Hepatocyte (in vitro differentiated cells): ENCODE results near the gene ADGRD1. TPM values are rescaled to one million over a fixed set of nuclear protein-coding genes. Genes with fewer than 3 reads are reported as not detected.

Experiments
- DNase-seq: peaks from one replicate; pipeline ENCODE4 v3.0.0-alpha.2; 2016; ENCODE audit warnings: low spot score
- H2AFZ ChIP-seq: fragments of 200-600 bp; sonication (generic); 2 replicates; pipeline ENCODE4 v1.6.0; 2016; ENCODE audit warnings: antibody characterized with exemption, mild to moderate bottlenecking
- H3K27ac ChIP-seq: fragments of 200-600 bp; sonication (generic); 2 replicates; pipeline ENCODE4 v1.5.1; 2016; ENCODE audit warnings: mild to moderate bottlenecking
- H3K27me3 ChIP-seq: fragments of 200-600 bp; sonication (generic); 2 replicates; pipeline ENCODE4 v1.6.1; 2016
- H3K36me3 ChIP-seq: fragments of 200-600 bp; sonication (generic); replicated peaks from 2 replicates; pipeline ENCODE4 v1.5.1; 2016; ENCODE audit warnings: low read depth; ENCODE audit not compliant: insufficient read depth
- H3K4me1 ChIP-seq: fragments of 200-600 bp; sonication (generic); 2 replicates; pipeline ENCODE4 v1.5.1; 2016; ENCODE audit warnings: mild to moderate bottlenecking, moderate library complexity; ENCODE audit not compliant: insufficient read depth
- H3K4me2 ChIP-seq: fragments of 200-600 bp; sonication (generic); 2 replicates; pipeline ENCODE4 v1.6.0; 2016
- H3K4me3 ChIP-seq: fragments of 200-600 bp; sonication (generic); 2 replicates; pipeline ENCODE4 v1.5.1; 2016; ENCODE audit warnings: mild to moderate bottlenecking
- H3K79me2 ChIP-seq: fragments of 200-600 bp; sonication (generic); 2 replicates; pipeline ENCODE4 v1.6.0; 2017; ENCODE audit warnings: mild to moderate bottlenecking
- H3K9me2 ChIP-seq: fragments of 200-600 bp; sonication (generic); replicated peaks from 2 replicates; pipeline ENCODE4 v1.6.0; 2017; ENCODE audit warnings: mild to moderate bottlenecking; ENCODE audit not compliant: insufficient read depth
- H3K9me3 ChIP-seq: fragments of 200-600 bp; sonication (generic); 2 replicates; pipeline ENCODE4 v1.5.1; 2016; ENCODE audit warnings: low read depth, mild to moderate bottlenecking
- H4K20me1 ChIP-seq: fragments of 200-600 bp; sonication (generic); 2 replicates; pipeline ENCODE4 v1.6.0; 2016; ENCODE audit warnings: mild to moderate bottlenecking; ENCODE audit not compliant: insufficient read depth, poor library complexity, severe bottlenecking
- EZH2 ChIP-seq: fragments of 200-600 bp; sonication (generic); IDR thresholded peaks from 2 replicates; pipeline ENCODE4 v1.6.1; 2016; ENCODE audit warnings: antibody characterized with exemption, mild to moderate bottlenecking, borderline replicate concordance
- EZH2phosphoT487 ChIP-seq: fragments of 200-600 bp; sonication (generic); IDR thresholded peaks from one replicate; pipeline ENCODE4 v1.6.1; 2018; ENCODE audit warnings: antibody characterized with exemption, mild to moderate bottlenecking, low read depth, moderate library complexity; ENCODE audit not compliant: unreplicated experiment, severe bottlenecking
- WGBS: methylation state at CpG from one replicate; pipeline ENCODE4 v1.1.6; 2016; ENCODE audit warnings: low lambda C conversion rate; ENCODE audit errors: missing lambda C conversion rate; 5-methylcytosine and 5-hydroxymethylcytosine counted together
- polyA plus RNA-seq: library from polyadenylated mRNA; unstranded; fragments of >200 nt; fragmentation: Nextera tagmentation; extraction: Ambion mirVana; gene quantifications from 2 replicates; pipeline ENCODE4 v1.2.1, GENCODE V29; 2016
- total RNA-seq: library from RNA; depleted of rRNA; stranded (reverse); fragments of >200 nt; gene quantifications from 2 replicates; pipeline ENCODE4 v1.2.3, GENCODE V29; 2014
- TF ChIP-seq, protein P1 (sequence below): fragments of 200-600 bp; sonication (generic); IDR thresholded peaks from 2 replicates; pipeline ENCODE4 v1.5.1; 2016; ENCODE audit warnings: antibody characterized with exemption, mild to moderate bottlenecking; ENCODE audit not compliant: poor library complexity

ADGRD1 gene
- total and polyA plus RNA-seq, 2 experiments from 2014 or later, result 18.1 to 18.5 TPM

DNA sequence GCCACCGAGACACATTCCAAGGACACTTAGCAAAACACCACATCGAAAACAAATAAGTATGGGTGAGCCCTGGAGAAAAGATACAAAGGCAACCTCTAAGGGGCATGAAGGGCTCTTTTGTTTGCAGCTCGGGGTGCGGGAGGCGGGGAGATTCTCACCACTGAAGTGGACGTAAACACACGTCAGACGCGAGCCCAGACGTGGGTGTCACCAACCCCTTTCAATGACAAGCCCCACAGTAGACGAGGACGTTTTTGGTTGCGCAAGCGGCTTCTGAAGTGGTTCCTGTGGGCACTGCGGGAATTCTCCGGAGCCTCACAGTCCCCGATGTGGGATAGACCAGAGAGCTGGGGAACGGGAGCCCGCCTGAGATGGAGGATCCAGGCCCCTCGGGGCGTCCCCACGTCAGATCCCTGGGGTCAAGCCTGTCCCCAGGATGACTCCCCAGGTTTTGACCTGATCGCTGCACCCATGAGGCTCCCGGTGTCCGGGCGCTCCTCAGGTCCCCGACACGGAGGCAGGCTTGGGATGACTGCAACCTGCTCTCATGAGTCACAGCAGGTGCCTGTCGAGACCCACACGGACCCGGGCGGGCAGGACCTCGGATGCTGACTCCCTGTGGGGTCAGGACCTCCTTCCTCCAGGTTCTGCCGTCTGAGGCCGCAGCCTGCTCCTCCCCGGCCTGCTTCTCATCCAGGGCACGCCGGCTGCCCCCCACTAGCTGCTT is 20.3 kb upstream of the ADGRD1 start:
- TF ChIP-seq EZH2phosphoT487, result no peak
- TF ChIP-seq EZH2, result no peak
- TF ChIP-seq, protein P1, sequence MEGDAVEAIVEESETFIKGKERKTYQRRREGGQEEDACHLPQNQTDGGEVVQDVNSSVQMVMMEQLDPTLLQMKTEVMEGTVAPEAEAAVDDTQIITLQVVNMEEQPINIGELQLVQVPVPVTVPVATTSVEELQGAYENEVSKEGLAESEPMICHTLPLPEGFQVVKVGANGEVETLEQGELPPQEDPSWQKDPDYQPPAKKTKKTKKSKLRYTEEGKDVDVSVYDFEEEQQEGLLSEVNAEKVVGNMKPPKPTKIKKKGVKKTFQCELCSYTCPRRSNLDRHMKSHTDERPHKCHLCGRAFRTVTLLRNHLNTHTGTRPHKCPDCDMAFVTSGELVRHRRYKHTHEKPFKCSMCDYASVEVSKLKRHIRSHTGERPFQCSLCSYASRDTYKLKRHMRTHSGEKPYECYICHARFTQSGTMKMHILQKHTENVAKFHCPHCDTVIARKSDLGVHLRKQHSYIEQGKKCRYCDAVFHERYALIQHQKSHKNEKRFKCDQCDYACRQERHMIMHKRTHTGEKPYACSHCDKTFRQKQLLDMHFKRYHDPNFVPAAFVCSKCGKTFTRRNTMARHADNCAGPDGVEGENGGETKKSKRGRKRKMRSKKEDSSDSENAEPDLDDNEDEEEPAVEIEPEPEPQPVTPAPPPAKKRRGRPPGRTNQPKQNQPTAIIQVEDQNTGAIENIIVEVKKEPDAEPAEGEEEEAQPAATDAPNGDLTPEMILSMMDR, result no peak
- no peaks in the 10 kb centered on the region for H3K9me2 ChIP-seq
- H3K4me1 ChIP-seq, result no peaks in the 10 kb centered on the region
- no peak for DNase-seq
- no peaks in the 10 kb centered on the region for H3K79me2 ChIP-seq
- WGBS, result 90% methylated on average over 35 of the region's 38 CpGs
- H3K27me3 ChIP-seq, result peaks cover 5% of the 10 kb centered on the region
- H4K20me1 ChIP-seq, result no peaks in the 10 kb centered on the region
- H3K4me3 ChIP-seq, result no peak overlapping the region
- no peak overlapping the region for H3K27ac ChIP-seq
- H3K36me3 ChIP-seq, result no peaks in the 10 kb centered on the region
- no peak overlapping the region for H3K4me2 ChIP-seq
- H2AFZ ChIP-seq, result no peak overlapping the region
- no peaks in the 10 kb centered on the region for H3K9me3 ChIP-seq

DNA sequence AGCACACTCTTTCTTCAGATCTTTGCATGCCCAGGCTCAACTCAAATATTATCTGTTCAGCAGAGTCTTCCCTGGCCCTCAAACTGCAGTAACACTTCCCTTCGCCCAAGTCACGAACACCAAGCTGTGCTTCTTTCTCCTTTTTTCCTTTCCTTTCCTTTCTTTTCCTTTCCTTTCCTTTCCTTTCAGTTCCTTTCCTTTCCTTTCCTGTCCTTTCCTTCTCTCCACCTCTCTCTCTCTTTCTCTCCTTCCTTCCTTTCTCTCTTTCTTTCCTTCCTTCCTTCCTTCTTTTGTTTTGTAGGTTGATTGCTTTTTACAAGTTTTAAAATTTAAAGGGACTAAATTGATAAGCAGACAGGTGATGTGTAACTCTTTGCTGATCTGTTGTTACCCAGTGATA is 19.0 kb upstream of the ADGRD1 start:
- Histone ChIP-seq H2AFZ (no peak overlapping the region), H3K4me1 (no peaks in the 10 kb centered on the region), H3K27ac (no peak overlapping the region), H3K4me2 (no peak overlapping the region), H3K79me2 (no peaks in the 10 kb centered on the region), H3K36me3 (no peaks in the 10 kb centered on the region), H4K20me1 (no peaks in the 10 kb centered on the region), H3K4me3 (no peak overlapping the region), H3K27me3 (peaks cover 5% of the 10 kb centered on the region), H3K9me2 (no peaks in the 10 kb centered on the region), H3K9me3 (no peaks in the 10 kb centered on the region)
- DNase-seq, result no peak
- TF ChIP-seq EZH2phosphoT487 (no peak), EZH2 (no peak)
- TF ChIP-seq, protein P1, result no peak
- WGBS, result 94% methylated on average over 2 of the region's 2 CpGs

DNA sequence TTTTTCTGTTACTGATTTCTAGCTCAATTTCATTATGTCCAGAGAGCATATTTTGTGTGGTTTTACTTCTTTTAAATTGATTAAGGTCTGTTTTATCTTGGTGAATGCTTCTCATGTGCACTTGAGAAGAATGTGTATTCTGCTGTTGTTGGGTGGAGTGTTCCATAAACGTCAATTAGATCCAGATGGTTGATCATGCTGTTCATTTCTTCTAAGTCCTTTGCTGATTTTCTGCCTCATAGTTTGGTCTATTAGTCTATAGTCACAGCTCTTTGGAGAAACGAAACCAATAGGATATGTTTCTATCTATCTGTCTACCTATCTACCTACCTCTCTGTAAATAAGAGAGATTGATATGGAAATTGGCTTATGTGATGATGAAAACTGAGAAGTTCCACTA is 17.1 kb upstream of the ADGRD1 start:
- Histone ChIP-seq H3K4me2 (no peak overlapping the region), H4K20me1 (no peaks in the 10 kb centered on the region), H3K79me2 (no peaks in the 10 kb centered on the region), H3K4me3 (no peak overlapping the region), H3K27ac (no peak overlapping the region), H2AFZ (no peak overlapping the region), H3K9me3 (no peaks in the 10 kb centered on the region), H3K36me3 (no peaks in the 10 kb centered on the region), H3K9me2 (no peaks in the 10 kb centered on the region), H3K4me1 (no peaks in the 10 kb centered on the region), H3K27me3 (peaks cover 5% of the 10 kb centered on the region)
- DNase-seq, result no peak
- WGBS, result 81% methylated on average over 2 of the region's 2 CpGs
- TF ChIP-seq EZH2phosphoT487 (no peak), EZH2 (no peak)
- TF ChIP-seq, protein P1, result no peak
